GM12801 (cell line): ENCODE measurements around the gene C11orf91.

ENCODE experiments used
- TF ChIP-seq, protein P1 (sequence below): IDR thresholded peaks from one replicate; pipeline ENCODE4 v1.5.1; 2011; ENCODE audit warnings: control low read depth; ENCODE audit not compliant: insufficient read length; ENCODE audit errors: extremely low read depth

Gene C11orf91

GRCh38 chr11:33700502-33701271 lies at the start of gene C11orf91:
C11orf91 (minus strand) TSS chr11:33700826; CDS start chr11:33700740, 86 bp downstream.
- TF ChIP-seq, protein P1, sequence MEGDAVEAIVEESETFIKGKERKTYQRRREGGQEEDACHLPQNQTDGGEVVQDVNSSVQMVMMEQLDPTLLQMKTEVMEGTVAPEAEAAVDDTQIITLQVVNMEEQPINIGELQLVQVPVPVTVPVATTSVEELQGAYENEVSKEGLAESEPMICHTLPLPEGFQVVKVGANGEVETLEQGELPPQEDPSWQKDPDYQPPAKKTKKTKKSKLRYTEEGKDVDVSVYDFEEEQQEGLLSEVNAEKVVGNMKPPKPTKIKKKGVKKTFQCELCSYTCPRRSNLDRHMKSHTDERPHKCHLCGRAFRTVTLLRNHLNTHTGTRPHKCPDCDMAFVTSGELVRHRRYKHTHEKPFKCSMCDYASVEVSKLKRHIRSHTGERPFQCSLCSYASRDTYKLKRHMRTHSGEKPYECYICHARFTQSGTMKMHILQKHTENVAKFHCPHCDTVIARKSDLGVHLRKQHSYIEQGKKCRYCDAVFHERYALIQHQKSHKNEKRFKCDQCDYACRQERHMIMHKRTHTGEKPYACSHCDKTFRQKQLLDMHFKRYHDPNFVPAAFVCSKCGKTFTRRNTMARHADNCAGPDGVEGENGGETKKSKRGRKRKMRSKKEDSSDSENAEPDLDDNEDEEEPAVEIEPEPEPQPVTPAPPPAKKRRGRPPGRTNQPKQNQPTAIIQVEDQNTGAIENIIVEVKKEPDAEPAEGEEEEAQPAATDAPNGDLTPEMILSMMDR, result no peak

GRCh38 chr11:33747979-33748378 lies 47.4 kb upstream of the C11orf91 start:
- TF ChIP-seq, protein P1, result no peak

DNA sequence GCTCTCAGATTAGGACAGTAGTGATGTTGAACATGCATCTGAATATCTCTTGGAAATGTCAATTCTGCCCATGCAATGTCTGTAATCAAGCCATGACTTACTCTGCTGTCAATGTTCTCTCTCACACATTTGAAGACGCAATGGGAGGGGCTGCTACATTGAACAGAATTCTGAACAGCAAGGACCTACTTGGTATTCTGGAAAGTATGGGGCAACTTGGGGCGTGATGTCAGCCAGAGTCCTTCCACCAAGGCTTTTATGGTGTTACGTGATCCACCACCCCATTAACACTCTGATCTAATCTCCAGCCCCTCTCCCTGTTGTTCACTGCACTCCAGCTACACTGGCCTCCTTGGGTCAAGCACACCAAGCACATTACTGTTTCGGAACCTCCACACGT lies 42.7 kb upstream of the C11orf91 start:
- TF ChIP-seq, protein P1, result no peak

- TF ChIP-seq, protein P1, result no peak
These were observed 41.7 kb upstream of the C11orf91 start for GRCh38 chr11:33742249-33742851.

GRCh38 chr11:33741806-33742205 lies 41.2 kb upstream of the C11orf91 start:
- TF ChIP-seq, protein P1, result no peak

GRCh38 chr11:33737362-33737821 lies 36.8 kb upstream of the C11orf91 start:
- TF ChIP-seq, protein P1, result no peak

GRCh38 chr11:33736148-33736812 lies 35.7 kb upstream of the C11orf91 start, which contains the start of gene CD59:
CD59 (minus strand) TSS chr11:33736423; CDS start chr11:33722445, 13,978 bp downstream.
- TF ChIP-seq, protein P1, result no peak
